ENCODE results near the gene CEACAM1. TPM values are rescaled to one million over a fixed set of nuclear protein-coding genes. Genes with fewer than 3 reads are reported as not detected.
"Not testable (repeated sequence)": the region's sequence is repeated elsewhere in the genome, so short reads cannot be mapped to it uniquely, and the experiment has no call there.

The CEACAM1 gene
- total and polyA plus RNA-seq, 3 donors from 2014 or later, result 6.8 to 13.7 (median 12.7) TPM

GRCh38 chr19:42501733-42502132 lies 26.5 kb downstream of the CEACAM1 start:
- H3K27ac ChIP-seq, result no peak overlapping the region
- no peaks in the 10 kb centered on the region for H3K27me3 ChIP-seq
- TF ChIP-seq CTCF (IDR thresholded peaks at IDR 0.05), result no peak
- no peak for TF ChIP-seq POLR2A (IDR thresholded peaks at IDR 0.05)
- DNase-seq, result no peak
- no peaks in the 10 kb centered on the region for H3K36me3 ChIP-seq (ENCODE audit: low read depth, missing control alignments)
- intact Hi-C loops (cut with DNase I; ENCODE audit: low total_unique reads), result no loop called here
- peaks cover 24% of the 10 kb centered on the region for H3K4me1 ChIP-seq
- no peak overlapping the region for H3K4me3 ChIP-seq
- H3K9me3 ChIP-seq, result no peaks in the 10 kb centered on the region
- 78 to 87% methylated on average over 1 of the region's 1 CpG for WGBS, 2 donors

GRCh38 chr19:42501243-42501642 lies 27.0 kb downstream of the CEACAM1 start:
- H3K27ac ChIP-seq; H3K27me3 ChIP-seq; H3K36me3 ChIP-seq (ENCODE audit: low read depth, missing control alignments); intact Hi-C loops (cut with DNase I; ENCODE audit: low total_unique reads); H3K9me3 ChIP-seq; DNase-seq; H3K4me3 ChIP-seq: not testable (repeated sequence)
- peaks cover 24% of the 10 kb centered on the region for H3K4me1 ChIP-seq
- 84 to 96% methylated on average over 3 of the region's 3 CpGs for WGBS, 2 donors

DNA sequence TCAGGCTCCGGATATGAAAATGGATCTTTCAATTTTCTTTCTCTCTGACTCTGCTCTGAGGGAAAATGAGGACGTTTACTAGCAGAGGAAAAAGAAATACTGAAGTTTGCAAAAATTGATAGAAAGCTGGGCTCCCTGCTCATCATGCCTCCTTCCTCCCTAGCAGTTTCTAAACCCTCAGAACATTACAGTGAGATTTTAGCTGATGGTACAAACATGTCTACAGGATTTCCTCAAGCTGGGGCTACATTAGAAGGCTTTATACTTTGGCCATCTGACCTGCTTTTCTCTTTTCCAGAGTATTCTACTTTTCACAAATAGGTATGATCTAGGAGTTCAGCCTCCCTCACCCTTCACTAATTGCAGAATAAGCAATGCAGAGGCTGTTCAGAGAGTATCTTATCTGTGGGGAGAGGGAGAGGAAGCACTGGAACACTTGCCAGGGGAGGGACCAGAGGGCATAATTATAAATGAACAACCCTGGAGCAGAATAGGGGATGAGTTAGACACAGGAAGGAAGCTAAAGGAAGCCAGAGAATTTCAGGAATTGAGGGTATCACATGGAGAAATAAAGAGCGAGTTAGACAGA lies 30.0 kb downstream of the CEACAM1 start:
- H3K27ac ChIP-seq, result peak overlapping the region; percentile 44 to 51
- no peaks in the 10 kb centered on the region for H3K36me3 ChIP-seq (ENCODE audit: low read depth, missing control alignments)
- TF ChIP-seq CTCF (IDR thresholded peaks at IDR 0.05) (no peak), POLR2A (IDR thresholded peaks at IDR 0.05) (no peak)
- H3K9me3 ChIP-seq, result no peaks in the 10 kb centered on the region
- 43 to 55% methylated on average over 3 of the region's 3 CpGs for WGBS, 2 donors
- intact Hi-C loops (cut with DNase I; ENCODE audit: low total_unique reads), result no loop called here
- H3K4me3 ChIP-seq, result no peak overlapping the region
- H3K4me1 ChIP-seq, result peaks cover 24% of the 10 kb centered on the region
- no peak for DNase-seq
- H3K27me3 ChIP-seq, result no peaks in the 10 kb centered on the region

- Histone ChIP-seq H3K4me3 (no peak overlapping the region), H3K27ac (peak overlapping the region; percentile 44 to 51), H3K9me3 (no peaks in the 10 kb centered on the region), H3K4me1 (peaks cover 24% of the 10 kb centered on the region), H3K36me3 (ENCODE audit: low read depth, missing control alignments) (no peaks in the 10 kb centered on the region), H3K27me3 (no peaks in the 10 kb centered on the region)
- WGBS, 2 donors, result 45 to 63% methylated on average over 3 of the region's 3 CpGs
- intact Hi-C loops (cut with DNase I; ENCODE audit: low total_unique reads), result no loop called here
- TF ChIP-seq CTCF (IDR thresholded peaks at IDR 0.05) (no peak), POLR2A (IDR thresholded peaks at IDR 0.05) (no peak)
- no peak for DNase-seq
Observed at GRCh38 chr19:42497492-42498168, 30.7 kb downstream of the CEACAM1 start.

DNA sequence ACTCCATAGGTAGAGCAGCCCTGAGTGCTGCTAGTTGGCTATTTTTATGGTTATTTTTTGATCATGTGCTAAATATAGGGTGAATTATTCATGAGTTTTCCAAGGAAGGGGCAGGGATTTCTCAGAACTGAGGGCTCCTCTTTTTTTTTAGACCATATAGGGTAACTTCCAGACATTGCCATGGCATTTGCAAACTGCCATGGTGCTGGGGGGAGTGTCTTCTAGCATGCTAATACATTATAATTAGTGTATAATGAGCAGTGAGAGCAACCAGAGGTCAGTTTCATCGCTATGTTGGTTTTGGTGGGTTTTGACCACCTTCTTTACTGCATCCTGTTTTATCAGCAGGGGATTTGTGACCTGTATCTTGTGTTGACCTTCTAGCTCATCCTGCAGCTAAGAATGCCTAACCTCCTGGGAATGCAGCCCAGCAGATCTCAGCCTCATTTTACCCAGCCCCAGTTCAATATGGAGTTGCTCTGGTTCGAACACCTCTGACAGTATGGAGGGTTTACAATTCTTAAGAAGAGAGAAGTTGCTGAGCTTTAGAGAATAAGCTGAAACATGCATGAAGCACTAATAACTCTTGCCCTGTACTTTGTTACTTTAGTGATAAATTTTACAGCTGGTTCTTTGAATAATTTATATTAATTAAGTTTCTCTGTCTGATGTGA lies 31.7 kb downstream of the CEACAM1 start:
- no peak for DNase-seq
- intact Hi-C loops (cut with DNase I; ENCODE audit: low total_unique reads), result no loop called here
- H3K27me3 ChIP-seq, result no peaks in the 10 kb centered on the region
- 91 to 97% methylated on average over 2 of the region's 2 CpGs for WGBS, 2 donors
- no peak for TF ChIP-seq POLR2A (IDR thresholded peaks at IDR 0.05)
- no peak overlapping the region for H3K4me3 ChIP-seq
- H3K4me1 ChIP-seq, result peaks cover 24% of the 10 kb centered on the region
- H3K36me3 ChIP-seq (ENCODE audit: low read depth, missing control alignments), result no peaks in the 10 kb centered on the region
- peak overlapping the region in 1 of 2 donors; percentile 51 for H3K27ac ChIP-seq
- H3K9me3 ChIP-seq, result no peaks in the 10 kb centered on the region
